ENCODE data around the gene CHKA.

The CHKA gene

GRCh38 chr11:68028802-68029545 is 92.2 kb downstream of the CHKA start:
- DNase-seq: no peak

DNA sequence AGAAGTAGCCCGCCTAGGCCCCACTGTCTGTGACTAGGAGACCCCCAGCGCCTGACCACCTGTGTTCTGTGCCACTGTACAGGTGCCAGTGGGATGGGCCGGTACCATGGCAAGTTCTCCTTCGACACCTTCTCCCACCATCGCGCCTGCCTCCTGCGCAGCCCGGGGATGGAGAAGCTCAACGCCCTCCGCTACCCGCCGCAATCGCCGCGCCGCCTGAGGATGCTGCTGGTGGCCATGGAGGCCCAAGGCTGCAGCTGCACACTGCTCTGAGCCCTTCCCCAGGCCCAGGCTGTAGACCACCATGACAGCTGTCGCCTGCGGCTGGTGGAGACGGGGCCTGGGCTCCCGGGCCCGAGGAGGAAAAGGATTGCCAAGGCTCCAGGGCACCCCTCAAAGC is 93.5 kb downstream of the CHKA start:
- DNase-seq: no peak

GRCh38 chr11:68026391-68027105 is 94.6 kb downstream of the CHKA start:
- no peak for DNase-seq

- no peak for DNase-seq
These were observed 96.1 kb downstream of the CHKA start for GRCh38 chr11:68025047-68025446.

- DNase-seq: no peak
These were observed 96.7 kb downstream of the CHKA start for GRCh38 chr11:68024508-68024907.

DNA sequence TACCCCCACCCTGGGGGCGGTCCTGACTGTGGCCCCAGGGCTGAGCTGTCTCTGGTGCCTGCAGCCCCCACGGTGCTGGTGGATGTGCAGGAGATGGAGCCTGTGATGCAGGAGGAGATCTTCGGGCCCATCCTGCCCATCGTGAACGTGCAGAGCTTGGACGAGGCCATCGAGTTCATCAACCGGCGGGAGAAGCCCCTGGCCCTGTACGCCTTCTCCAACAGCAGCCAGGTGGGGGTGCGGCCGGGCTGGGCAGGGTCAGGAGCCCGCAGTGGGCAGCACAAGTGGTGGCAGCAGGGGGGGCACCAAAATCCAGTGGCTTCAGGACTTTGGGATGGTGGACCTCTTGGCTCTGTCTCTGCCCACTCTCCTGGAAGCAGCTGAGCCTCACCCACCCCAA is 98.7 kb downstream of the CHKA start:
- DNase-seq: no peak

DNA sequence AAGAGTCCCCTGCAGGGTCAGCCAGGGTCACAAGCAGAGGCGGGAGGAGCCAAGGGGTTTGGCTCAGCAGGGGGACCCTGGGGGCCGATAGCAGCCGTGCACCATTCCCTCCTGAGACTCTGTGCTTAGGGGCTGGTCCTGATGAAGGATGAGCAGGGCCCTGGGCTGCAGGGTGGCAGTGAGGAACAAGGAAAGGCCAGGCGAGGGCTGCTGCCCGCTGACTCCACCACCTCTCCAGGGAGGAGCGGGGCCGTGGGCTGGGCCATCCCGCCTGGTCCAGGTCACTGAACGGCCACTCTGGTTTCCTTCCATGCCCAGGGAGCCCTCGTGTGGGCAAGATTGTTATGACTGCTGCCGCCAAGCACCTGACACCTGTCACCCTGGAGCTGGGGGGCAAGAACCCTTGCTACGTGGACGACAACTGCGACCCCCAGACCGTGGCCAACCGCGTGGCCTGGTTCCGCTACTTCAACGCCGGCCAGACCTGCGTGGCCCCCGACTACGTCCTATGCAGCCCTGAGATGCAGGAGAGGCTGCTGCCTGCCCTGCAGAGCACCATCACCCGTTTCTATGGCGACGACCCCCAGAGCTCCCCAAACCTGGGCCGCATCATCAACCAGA is 99.9 kb downstream of the CHKA start:
- DNase-seq: no peak

DNA sequence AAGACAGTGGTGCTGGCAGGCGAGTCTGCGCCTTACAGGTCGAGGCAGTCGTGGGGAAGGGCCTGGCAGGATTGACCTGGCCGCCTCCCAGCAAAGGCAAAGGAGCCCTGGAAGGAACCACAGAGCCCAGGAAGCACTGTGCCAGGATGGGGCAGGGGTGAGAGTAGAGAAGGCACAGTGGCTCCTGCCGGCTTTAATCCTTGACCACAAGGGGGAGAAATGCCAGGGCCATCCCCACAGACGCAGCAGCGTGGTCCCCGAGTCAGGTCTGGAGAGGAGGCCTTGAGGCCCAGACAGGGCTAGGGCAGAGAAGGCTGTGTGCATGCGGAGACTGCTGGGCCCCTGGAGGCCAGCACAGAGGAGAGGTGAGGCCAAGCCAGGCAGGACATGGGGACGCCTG is 100.6 kb downstream of the CHKA start:
- DNase-seq: no peak

GRCh38 chr11:68019486-68019885 is 101.7 kb downstream of the CHKA start:
- DNase-seq: no peak

GRCh38 chr11:68018730-68019190 is 102.4 kb downstream of the CHKA start:
- DNase-seq: no peak

GRCh38 chr11:68017980-68018729 is 103.0 kb downstream of the CHKA start:
- DNase-seq: no peak

DNA sequence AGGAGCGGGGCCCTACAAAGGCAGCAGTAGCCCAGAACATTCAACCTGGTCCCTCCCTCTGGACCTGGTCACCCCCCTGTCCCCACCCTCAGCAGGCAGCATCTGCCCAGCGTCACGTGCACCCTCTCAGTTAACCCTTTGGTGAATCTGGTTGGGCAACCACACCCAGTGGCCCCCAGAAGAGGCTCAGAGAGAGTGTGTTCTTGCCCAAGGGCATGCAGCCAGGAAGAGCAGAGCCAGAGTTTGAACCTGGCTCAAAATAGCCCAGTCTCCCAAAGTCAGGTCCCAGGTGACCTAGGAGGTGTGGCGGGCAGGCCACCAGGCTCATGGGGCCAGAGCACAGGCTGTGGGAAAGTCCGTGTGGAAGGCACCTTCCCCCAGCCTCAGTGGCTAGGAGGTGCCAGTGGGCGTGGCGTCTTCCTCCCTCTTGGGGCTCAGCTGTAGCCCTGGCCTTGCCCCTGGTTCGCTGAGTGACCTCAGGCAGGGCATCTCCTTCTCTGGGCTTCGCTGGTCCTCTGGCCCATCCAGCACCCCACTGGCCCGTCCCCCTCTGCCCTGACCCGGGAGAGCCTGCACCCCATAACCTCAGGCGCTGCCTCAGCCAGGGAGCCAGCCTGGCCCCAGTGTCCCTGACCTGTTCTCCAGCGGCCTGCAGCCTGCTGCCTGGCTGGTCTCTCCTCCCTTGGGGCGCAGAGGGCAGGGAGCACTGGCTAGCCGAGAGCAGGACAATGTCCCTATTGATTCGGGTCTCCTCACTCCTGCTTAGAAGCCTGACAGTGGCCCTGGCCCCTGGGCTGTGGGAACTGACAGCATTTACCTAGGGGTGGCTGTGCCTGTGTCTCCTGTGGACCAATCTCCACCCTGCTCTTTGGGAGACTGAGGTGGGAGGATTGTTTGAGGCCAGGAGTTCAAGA is 104.0 kb downstream of the CHKA start:
- DNase-seq: no peak

DNA sequence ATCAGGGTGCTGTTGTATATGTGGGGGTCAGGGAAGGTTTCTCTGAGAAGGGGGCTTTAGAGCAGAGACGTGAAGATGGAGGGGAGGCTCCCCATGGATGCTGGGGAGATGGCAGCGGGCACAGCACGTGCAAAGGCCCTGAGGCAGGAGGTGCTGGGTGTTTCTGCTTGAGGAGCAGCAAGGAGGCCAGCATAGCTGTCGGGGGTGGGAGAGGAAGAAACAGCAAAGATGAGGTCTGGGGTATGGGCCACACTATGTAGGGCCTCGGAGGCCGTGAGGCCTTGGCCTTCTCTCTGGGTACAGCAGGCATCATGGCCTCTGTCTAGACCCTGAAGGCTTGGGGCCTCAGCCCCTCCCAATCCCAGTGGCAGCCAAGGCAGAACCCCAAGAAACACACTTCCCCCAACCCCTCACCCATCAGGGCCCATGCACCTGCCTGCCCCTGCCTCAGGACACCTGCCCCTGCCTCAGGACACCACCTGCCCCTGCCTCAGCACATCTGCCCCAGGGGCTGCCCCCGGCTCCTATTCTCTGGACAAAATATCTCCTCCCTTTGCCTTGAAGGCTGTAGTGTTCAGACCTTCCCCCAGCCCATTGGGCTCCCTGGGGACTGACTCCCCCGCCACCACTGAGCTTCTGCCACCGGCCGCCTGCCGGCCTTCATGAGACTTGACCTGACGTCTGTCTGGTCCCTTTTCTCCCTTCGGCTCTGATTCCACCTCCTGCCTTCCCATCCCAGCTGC is 104.9 kb downstream of the CHKA start:
- DNase-seq: no peak

GRCh38 chr11:68015467-68015866 is 105.7 kb downstream of the CHKA start:
- DNase-seq: no peak

DNA sequence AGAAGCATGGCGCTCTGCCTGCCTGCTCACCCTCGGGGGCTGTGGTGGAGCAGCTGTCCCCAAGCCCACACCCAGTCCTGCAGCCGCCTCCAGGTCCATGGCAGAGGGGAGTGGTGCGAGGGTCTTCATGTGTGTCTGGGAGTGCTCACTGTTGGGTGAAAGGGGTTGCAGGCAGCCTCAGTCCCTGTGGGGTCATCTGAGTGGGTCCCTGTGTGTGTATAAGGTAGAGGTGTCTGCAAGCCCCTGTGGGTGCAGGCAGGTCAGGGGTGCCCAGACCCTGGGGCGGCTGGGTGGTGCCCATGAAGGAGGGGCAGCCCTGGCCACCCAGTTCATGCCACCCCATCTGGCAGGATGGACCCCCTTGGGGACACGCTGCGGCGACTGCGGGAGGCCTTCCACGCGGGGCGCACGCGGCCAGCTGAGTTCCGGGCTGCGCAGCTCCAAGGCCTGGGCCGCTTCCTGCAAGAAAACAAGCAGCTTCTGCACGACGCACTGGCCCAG is 106.2 kb downstream of the CHKA start:
- no peak for DNase-seq

- no peak for DNase-seq
These were observed 106.8 kb downstream of the CHKA start for GRCh38 chr11:68014157-68014946.

- DNase-seq: no peak
These were observed 107.5 kb downstream of the CHKA start for GRCh38 chr11:68013611-68014156.

DNA sequence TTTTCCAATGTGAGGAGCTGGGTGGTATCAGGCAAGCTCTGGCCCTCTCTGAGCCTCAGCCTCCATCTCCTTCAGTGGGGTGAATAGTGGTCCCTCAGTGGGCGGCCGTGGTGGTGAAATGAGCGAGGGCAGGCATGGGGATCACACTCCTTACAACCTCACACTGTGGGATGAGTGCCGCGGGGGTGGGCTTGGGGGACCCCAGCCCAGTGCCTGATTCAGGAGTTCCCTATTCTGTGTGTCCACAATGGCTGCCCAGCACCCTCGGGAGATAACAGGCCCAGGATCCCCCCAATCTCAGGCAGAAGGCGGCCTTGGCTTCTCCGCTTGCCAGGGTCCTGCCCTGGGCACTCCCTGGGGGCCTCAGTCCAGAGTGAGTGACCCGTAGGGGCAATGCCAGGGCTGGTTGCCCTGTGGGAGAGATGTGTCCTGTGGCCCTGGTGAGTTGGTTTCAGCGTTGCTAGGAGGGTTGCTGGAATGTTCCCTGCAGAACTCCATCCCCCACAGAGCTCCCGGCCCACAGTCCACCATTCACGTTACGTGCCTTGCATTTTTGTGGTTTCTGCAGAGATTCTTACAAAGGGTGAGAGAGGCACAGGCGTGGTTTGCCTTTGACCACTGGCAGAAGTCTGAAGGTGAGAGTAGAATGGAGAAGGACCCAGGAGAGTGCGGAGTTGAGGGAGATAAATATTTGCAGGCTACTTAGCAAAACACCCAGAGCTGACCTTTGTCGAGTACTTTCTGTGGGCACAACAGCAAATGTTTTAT is 108.2 kb downstream of the CHKA start:
- no peak for DNase-seq
